Stimulated activated CD4-positive, alpha-beta T cell treated with anti-CD3 and anti-CD28 coated beads, Interleukin-12 subunit alpha, Interleukin-12 subunit beta, amount 100 ng/mL, for 24 hours (primary cell): ENCODE data around the gene APMAP.
A peak's percentile ranks its signal among the peaks of the same experiment; 100 is the strongest.
"Not testable (repeated sequence)": the region's sequence is repeated elsewhere in the genome, so short reads cannot be mapped to it uniquely, and the experiment has no call there.

Experiments
- DNase-seq, 2 experiments: peaks; one replicate each; pipeline ENCODE4 v3.0.0-alpha.2; 2020; ENCODE audit warnings: low read depth in 2 of 2

APMAP gene

DNA sequence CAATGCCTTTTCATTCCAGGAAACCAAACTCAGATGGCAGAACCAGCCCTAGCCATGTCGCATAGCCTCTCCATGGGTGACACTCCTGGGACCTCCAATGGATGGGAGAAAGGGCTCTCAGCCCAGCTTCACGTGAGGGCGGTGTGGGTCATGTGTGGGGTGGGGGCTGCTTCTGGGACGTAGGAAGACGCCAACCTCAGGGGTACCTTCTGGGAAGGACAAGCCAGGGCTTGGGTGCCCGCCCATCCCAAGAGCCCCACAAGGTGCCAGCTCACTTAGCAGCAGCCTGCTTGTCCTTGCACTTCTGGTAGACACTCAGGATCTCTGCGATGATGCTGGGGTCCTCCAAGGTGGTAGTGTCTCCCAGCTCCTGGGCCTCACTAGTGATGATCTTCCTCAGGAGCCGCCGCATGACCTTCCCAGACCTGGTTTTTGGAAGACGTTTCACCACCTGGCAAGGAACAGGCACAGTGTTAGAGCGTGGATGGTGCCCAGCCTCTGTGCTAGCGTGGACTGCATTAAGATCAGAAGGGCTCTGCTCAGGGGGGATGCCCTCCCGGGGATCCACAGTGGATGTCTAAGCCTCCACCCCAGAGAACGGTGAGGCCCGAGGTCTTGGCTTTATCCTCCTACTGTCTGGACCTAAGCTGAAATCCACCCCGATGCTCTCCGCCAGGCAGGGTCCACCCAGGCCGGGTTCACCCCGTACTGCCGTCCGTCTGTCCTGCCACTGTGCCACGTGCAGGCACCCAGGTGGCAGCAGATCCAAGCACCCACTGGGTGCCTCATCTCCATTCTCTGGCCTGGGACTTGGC is 15.1 kb upstream of the APMAP start:
- DNase-seq = no peak

DNA sequence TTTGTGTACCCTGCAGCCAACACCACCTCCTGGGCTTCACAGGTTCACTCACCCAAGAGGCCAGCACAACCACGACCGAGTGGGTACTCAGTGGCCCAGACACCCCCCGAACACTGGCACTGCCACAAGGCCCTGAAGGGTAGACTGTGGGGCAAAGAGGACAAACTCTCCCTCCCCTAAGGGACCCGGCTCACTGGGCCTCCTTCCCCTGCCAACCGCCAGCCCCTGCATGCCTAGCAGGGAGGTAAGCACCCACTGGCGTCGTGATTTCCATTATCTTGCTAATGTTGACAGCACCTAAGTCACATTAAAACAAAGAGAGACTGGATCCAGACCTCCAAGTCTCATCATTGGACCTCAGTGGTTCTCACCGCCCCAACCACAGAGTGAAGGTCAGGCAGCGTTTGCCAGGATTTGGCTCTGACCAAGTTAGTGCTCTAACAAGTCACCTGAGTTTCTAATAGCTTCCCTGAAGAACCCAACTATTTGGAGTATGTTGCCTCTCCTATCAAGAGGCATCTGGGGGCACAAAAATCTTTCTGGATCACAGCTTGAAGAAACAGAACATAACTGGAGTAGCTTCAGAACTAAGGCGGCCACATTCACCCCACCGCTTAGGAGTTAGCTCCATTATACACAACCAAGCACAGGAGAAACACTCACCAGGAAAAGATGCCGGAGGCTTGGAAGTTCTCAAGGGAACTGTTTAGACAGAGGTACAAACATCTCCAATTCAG is 14.0 kb upstream of the APMAP start:
- DNase-seq = no peak

DNA sequence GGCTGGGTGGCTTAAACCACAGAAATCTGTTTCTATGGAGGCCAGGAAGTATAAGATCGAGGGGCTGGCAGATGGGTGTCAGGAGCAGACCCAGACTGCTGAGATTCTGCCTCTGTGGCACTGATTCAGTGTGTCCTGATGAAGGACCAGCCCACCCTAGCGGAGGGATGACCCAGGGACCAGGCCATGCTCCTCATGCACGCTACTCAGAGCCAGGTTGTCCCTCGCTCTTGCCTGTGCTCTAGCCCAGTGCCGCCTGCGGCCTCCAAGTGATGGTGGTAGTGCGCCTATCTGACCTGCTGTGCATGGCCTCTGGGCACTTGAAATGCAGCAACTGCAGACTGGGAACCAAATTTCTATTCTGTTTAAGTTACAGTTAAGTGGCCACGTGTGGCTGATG is 13.1 kb upstream of the APMAP start:
- DNase-seq = no peak

DNA sequence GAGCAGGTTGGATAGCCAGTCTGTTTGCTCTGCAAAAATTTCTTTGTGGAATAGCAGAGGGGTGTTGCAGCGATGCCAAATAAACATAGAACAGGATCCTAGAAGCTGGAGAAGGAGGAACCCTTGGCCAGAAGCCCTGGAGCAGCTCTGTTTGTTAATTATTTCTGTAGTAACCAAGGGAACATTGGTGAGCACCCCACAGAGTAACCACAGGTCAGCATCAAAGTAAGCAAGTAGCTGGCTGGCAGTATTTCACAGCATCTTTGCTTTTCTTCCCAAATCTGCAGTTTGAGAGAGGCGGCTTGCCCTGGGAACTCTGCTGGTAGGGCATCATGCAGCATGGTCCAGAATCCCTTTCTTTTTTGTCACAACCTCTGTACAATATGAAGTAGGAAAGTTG is 12.7 kb upstream of the APMAP start:
- no peak for DNase-seq

DNA sequence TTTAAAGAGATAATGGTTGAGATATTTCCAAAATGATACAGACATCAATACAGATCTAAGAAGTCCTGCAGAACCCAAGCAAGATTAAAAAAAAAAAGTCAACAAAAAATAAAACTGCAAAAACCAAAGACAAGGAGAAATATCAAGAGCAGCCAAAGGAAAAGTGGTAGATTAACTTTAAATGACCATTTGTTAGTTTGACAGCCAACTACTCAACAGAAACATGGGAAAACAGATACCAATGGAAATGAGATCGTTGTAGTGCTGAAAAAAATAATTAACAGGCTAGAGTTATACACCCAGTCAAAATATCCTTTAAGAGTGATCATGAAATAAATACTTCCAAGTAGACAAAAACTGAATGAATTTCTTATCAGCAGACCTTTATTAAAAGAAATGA is 10.5 kb upstream of the APMAP start:
- DNase-seq = no peak

DNA sequence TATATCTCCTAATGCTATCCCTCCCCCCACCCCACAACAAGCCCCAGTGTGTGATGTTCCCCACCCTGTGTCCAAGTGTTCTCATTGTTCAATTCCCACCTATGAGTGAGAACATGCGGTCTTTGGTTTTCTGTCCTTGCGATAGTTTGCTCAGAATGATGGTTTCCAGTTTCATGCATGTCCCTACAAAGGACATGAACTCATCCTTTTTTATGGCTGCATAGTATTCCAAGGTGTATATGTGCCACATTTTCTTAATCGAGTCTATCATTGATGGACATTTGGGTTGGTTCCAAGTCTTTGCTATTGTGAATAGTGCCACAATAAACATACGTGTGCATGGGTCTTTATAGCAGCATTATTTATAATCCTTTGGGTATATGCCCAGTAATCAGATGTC is 8.8 kb upstream of the APMAP start:
- not testable (repeated sequence) for DNase-seq

DNA sequence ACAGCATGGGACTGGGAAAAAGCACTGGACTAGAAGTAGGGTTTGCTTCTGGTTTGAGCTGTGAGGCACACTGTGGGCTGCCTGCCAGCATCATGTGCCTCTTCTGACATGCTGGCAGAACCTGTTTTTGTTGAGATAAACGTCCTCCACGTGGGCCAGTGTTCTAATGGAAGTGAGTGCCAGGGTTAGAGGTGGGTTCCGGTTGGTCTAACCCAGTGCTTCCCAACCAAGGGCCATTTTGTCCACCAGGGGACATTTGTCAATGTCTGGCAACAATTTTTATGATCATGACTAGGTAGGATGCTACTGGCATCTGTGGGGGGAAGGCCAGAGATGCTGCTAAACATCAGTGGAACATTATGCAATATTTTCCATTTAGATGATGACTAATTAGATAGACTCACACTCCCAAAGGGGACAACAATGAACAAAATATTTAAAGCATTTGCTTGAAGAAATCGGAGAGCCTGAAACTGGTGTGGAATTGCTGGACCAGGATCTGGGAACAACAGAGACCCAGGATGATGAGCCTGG is 7.8 kb upstream of the APMAP start:
- DNase-seq = no peak

DNA sequence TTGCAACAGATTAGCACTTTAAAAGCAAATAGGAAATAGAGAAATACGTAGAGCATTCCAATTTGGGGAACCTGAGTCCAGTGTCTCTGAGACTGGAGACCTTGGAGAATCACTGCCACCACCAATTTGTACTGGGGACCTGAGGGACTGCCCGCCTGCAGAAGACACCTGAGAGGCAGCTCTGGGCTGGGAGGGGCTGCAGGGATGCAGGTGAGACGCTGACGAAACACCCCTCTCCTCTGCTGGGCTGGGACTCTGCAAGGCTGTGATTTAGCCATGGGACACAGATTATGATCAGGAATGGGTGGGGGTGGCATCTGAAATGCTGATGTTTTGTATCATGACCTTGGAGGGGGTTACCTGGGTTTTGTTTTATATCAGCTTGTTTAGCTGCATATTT is 7.0 kb upstream of the APMAP start:
- DNase-seq = no peak

DNA sequence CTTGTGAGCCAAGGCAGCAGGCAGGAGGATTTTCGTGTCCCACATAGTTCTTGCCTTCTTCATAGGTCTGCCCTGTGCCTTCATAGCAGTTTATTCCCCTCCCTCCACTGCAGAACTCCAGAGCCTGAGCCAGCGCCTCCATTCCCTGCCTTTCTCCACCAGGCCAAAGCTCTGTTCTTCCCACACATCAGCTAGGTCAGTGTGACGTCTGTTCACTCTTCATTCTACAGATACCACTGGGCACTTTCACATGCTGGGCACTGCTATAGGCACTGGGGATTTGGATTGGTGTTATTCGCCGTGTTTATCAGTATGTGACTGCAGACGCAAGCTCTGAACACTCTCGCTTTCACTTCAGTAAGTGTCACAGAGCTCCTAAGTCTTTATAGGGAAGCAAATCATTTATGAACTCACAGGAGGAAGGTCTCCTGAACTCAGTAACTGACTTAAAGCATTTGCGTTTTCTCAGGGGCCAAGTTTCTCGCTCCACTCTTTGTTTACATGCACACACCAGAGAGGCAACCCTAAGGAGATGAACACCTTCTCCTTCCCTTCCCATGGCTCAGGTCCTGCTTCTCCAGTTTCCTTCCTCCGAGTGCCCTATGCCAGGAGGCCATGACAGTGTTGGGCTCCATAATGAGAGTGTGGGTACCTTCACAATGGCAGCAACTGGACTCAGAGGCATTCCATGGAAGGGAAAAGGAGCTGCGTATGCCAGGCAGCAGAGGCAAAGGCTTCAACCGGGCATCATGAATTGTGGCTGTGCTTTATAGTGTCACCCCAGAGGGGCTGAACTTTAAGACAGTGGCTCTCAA is 6.3 kb upstream of the APMAP start:
- DNase-seq = no peak

DNA sequence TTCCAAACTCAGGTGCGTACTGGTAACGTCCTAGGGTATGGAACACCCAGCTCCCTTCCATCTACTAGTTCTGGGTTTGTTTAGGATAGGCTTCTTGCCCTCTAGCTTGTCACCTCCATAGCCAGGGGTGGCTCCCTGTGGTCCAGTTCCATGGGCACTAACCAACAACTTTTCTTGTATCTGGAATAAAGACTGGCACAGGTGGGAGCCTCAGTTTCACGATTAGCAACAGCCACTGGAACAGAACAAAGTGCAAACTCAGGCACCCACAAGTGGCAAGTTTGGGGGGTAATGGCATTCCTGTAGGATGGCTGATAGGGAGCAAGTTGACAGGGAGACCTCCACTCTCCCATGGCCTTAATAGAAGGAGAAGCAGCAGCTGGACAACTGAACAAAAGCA is 5.6 kb upstream of the APMAP start:
- no peak for DNase-seq

DNA sequence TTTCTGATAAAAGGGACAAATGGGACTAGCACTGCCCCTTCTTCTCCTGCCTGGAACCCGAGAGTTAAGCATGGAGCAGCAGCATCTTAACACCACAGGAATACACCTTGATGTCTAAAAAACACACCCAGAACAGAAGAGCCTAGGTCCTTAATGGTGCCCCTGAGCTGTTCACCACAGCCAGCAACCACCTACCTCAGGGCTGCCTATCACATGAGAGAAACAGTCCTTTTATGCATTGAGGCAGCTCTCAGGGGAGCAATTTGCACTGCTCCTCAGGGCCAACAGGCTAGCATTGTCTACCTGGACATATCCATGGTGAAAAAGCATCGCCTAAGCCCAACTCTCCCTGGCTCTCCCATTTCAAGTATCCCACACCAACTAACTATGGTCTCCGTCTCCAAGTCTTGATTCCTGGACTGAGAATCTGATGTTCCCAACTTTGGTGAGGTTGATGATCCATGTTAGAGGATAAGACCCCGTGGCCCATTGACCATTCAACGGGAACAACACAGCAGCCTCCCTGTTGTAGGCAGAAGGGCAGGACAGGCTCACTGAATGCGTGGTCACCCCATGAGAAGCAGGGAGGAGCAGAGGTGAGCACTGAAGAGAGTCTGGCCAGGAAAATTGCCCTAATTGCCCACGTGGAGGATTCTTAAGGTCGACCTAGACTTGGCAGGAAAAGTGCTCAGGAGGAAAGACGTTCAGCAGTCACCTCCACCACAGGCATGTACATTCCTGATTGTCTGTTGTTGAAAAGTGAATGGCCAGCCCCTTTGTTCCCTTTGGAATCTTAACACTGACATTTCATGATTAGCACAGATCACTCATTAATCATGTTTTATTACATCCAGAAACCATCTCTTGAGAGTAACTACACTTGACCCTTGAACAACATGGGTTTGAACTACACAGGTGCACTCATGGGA is 4.2 kb upstream of the APMAP start:
- DNase-seq = no peak

DNA sequence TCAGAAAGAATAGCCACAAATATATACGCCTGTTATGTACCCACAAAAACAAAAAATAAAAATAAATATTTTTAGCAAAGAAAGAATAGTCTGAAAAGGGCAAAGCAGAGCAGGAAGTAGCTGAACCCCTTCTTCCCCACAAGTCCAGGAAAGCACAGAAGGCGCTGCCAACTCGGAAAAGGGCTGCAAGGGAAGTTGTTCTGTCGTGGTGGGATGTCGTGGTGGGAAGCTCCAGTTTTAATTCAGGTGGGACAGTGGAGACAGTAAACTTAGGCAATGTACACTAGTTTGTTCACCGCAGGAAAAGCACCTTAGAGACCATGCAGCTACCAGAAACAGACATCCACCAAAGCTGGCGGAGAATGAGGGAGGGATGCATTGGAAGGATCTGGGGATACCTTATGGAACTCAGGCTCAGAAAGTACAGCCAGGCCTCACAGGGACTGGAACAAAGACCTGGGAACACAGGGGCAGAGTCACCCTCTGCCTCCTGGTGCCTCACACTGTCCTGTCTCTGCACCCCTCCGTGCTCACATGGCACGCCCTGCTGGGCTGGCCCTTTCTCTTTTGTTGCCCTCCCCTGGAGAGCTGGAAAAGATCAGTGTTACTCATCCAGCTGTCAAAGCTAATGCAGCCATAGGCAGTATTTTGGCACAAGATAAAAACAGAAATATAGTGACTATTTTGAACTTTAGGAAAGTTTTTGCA is 3.3 kb upstream of the APMAP start:
- no peak for DNase-seq

DNA sequence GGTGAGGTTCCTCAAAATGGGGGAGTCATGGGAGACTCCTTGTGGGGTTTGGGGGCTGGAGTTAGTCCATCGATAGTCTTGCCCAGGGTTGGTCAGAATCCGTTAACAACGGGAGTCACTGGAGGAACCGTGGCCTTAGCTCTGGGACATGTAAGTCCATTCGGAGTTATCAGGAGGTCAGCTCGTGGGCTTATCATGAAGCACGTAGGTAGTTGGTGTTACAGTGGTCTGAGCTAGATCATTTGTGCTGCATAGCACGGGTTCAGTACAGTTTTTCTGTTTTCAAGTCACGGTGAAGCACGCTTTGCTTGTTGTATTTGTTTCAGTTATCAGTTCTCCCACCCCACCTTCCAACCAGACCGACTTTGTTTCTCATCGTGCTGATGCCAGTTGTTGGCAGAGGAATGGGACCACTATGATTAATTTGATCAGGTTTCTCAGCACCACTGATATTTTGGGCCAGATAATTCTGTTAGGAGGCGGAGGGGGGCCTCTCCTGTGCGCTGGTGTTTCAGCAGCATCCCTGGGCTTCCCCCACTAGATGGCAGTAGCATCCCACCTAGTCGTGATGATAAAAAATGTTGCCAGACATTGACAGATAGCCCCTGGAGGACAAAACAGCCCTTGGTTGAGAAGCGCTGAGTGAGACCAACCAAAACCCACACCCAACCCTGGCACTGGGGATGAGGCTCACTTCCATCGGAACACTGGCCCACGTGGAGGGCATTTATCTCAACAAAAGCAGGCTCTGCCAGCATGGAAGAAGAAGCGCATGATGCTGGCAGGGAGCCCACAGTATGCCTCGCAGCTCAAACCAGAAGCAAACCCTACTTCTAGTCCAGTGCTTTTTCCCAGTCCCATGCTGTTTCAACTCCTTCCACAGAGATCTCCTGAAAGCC is 2.2 kb upstream of the APMAP start:
- DNase-seq = peak; percentile 72 to 79

DNA sequence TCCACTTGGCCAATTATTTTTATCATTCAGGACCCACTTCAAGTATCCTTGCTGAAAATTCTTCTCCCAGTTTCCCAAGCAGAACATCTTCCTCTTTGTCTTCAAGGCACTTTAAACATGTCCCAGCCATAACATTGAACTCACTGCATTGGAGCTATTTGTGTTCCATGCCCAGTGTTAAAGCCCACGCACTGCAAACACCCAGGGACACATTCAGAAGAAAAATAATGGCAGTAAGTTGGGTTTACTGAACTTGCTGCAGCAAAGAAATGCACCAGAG is 1.6 kb upstream of the APMAP start:
- DNase-seq = no peak

DNA sequence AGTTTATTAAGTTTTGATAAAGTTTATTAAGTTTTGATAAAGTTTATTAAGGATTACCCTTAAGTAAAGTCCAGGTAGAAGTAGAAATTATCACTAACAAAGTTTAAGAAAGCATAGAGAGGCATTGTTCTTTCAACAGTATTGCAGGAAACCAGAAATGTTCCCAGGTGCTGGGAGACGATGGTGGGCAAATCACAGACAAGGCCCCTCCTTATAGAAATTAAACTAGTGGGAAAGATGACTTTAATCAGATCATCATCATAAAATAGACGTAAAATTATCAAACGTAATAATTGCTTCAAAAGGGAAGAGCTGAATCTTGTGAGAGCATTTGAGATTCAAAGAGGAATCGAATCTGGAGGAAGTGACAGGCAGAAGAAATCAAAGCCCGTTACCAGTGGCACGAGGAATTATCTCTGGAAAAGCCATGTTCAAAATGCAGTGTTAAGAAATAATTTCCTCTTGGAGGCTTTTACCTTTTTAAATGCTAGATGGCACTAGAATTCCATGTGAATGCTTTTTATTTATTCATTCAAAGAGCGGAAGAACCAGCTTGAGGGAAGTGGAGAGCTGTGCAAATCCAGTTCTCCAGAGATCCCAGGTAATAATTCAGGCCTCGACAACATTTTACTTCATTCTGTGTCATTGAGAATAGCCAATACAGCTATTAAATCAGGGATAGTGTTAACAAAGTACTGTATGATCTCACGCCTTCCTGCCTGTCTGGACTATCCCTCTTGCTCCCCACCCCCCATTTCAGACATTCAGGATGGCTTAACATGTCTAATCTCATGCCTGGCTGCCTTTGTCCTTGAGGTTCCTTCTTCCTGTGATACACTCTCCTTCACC is 1.0 kb upstream of the APMAP start:
- no peak for DNase-seq

DNA sequence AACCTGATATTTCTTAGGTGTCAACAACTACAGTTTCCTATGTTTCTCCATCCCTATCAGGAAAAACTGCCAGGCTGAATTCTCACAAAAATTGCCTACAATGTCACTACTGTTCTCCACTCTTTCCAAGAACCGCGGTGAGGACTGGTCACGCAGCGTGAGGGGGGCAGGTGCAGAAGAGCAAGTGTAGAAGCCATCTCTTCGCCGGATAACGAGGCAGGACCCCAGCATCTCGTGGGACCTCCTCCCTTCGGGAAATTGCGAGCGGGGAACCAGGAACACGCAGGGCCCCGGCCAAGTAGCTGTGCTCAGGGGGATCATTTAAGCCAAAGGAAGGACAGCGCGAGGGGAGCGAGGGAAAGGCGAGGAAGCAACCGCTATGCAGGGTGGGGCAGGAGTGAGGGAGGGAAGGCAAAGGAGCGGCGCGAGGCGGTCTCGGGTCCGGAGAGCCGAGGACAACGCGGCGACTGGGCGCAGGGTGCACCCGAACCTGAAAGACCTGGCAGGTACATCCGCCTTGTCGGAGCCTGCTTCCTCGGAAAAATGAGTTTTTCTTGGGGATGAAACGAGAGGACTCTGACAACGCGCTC is 559 bp downstream of the APMAP start:
- DNase-seq = peak in 1 of 2 experiments; percentile 6

DNA sequence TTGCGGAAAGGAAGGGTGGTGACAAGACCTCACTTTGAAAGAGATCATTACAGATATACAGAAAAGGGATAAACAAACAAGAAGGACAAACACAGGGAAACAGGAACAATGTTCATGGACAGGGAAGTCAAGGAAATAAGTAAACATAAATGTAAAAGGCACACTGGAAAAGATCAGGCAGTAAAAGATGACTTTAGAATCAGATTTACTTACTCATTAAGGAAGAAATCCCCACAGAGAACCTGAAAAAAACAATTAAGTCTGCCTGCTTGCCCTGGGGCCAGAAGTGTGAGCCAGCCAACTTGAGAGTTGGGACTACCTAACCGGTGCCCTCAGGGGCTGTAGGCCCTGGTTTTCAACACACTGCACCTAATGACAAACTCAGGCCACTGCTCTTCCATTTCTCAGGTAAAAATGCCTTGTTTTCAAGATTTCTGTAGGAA is 1.7 kb downstream of the APMAP start:
- no peak for DNase-seq

DNA sequence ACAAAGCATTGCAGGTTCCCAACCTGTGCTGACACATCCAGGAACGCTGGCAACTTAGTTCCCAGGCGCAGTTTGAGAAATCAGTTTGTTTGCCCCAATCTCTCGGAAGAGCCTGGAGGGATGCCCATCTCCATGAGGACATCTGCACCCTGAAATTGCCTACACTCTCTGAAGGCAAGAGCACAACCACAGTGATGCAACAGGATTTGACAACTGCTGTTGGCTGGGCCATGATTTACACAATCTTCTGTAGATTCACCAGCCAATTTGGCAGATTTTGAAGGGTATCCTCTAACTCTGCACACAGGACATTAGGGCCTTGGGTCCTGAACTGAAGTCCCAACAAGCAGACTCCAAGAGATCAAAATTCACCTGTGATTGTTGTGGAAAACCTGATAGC is 3.4 kb downstream of the APMAP start:
- no peak for DNase-seq
